ENCODE results near the gene LSM10.

- TF ChIP-seq POLR2A (IDR thresholded peaks at IDR 0.05) (no peak), POLR2AphosphoS5 (IDR thresholded peaks at IDR 0.05) (no peak)
- TF ChIP-seq, protein P1, sequence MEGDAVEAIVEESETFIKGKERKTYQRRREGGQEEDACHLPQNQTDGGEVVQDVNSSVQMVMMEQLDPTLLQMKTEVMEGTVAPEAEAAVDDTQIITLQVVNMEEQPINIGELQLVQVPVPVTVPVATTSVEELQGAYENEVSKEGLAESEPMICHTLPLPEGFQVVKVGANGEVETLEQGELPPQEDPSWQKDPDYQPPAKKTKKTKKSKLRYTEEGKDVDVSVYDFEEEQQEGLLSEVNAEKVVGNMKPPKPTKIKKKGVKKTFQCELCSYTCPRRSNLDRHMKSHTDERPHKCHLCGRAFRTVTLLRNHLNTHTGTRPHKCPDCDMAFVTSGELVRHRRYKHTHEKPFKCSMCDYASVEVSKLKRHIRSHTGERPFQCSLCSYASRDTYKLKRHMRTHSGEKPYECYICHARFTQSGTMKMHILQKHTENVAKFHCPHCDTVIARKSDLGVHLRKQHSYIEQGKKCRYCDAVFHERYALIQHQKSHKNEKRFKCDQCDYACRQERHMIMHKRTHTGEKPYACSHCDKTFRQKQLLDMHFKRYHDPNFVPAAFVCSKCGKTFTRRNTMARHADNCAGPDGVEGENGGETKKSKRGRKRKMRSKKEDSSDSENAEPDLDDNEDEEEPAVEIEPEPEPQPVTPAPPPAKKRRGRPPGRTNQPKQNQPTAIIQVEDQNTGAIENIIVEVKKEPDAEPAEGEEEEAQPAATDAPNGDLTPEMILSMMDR (IDR thresholded peaks at IDR 0.05 in 8 of 11, conservative IDR thresholded peaks at IDR 0.05 in 3 of 11) = no peak
These were observed 45.6 kb upstream of the LSM10 start for GRCh38 chr1:36443297-36443696.

All from spleen (tissue), 7 donors.